ENCODE measurements around the gene ECEL1.

- no peak for TF ChIP-seq CTCF (IDR thresholded peaks at IDR 0.05)
- TF ChIP-seq POLR2A (IDR thresholded peaks at IDR 0.05): no peak
Observed at GRCh38 chr2:232513353-232513752, 25.7 kb upstream of the ECEL1 start.
